ENCODE measurements around the gene SHH. TPM values are rescaled to one million over a fixed set of nuclear protein-coding genes. Genes with fewer than 3 reads are reported as not detected.

Gene SHH
- polyA plus RNA-seq, 3 donors = not detected

GRCh38 chr7:155809947-155810769 is 2.1 kb downstream of the SHH start:
- no peak for DNase-seq
- H3K4me3 Mint-ChIP-seq = peak overlapping the region in 1 of 2 donors; percentile 84
- Histone ChIP-seq H3K36me3 (replicated peaks in 1 of 2; ENCODE audit: control insufficient read depth in 1 of 2, insufficient read depth in 2 of 2, low read length in 2 of 2) (no peaks in the 10 kb centered on the region), H3K4me2 (replicated peaks; ENCODE audit: extremely low read depth, low read length, poor library complexity, severe bottlenecking) (no peak overlapping the region), H2AFZ (ENCODE audit: insufficient read depth, low read depth, low read length, poor library complexity, severe bottlenecking) (no peak overlapping the region), H3K9ac (ENCODE audit: insufficient read depth, low read length, poor library complexity, severe bottlenecking) (no peak overlapping the region), H3K27ac (ENCODE audit: low read depth in 1 of 2, low read length in 2 of 2) (no peak overlapping the region), H3K79me2 (ENCODE audit: insufficient read depth, low read length) (no peaks in the 10 kb centered on the region), H3K9me3 (replicated peaks in 1 of 2; ENCODE audit: control insufficient read depth in 1 of 2, insufficient read depth in 1 of 2, low read length in 2 of 2) (peaks cover 0 to 29% of the 10 kb centered on the region in 2 donors), H3K4me1 (ENCODE audit: control insufficient read depth in 1 of 2, insufficient read depth in 2 of 2, low read length in 2 of 2) (peaks cover 19 to 26% of the 10 kb centered on the region in 2 donors), H4K20me1 (ENCODE audit: insufficient read depth, low read length) (no peaks in the 10 kb centered on the region), H3K27me3 (ENCODE audit: control insufficient read depth in 2 of 2, insufficient read depth in 2 of 2, low read length in 2 of 2) (peaks cover 78 to 95% of the 10 kb centered on the region in 2 donors), H3K4me3 (replicated peaks in 1 of 3; ENCODE audit: low read depth in 2 of 3, low read length in 3 of 3) (no peak overlapping the region)
- H3K4me1 Mint-ChIP-seq = peaks cover 27% of the 10 kb centered on the region
- H3K27me3 Mint-ChIP-seq (ENCODE audit: low read depth in 3 of 3) = peaks cover 90 to 98% (median 93%) of the 10 kb centered on the region in 3 donors
- H3K27ac Mint-ChIP-seq = no peak overlapping the region
- H3K9me3 Mint-ChIP-seq = peaks cover 0 to 33% (median 7%) of the 10 kb centered on the region in 7 donors
- intact Hi-C loops (cut with micrococcal nuclease) = no loop called here
- peaks cover 2 to 6% of the 10 kb centered on the region in 2 donors for H3K36me3 Mint-ChIP-seq
- no peak for TF ChIP-seq CTCF (IDR thresholded peaks at IDR 0.05)
- WGBS (ENCODE audit: insufficient coverage) = 3% methylated on average over 58 of the region's 69 CpGs

GRCh38 chr7:155809332-155809946 is 2.8 kb downstream of the SHH start:
- H3K79me2 ChIP-seq (ENCODE audit: insufficient read depth, low read length) = no peaks in the 10 kb centered on the region

More at GRCh38 chr7:155809332-155809946, 2.8 kb downstream of the SHH start:
- Histone ChIP-seq H4K20me1 (ENCODE audit: insufficient read depth, low read length) (no peaks in the 10 kb centered on the region), H3K36me3 (replicated peaks in 1 of 2; ENCODE audit: control insufficient read depth in 1 of 2, insufficient read depth in 2 of 2, low read length in 2 of 2) (no peaks in the 10 kb centered on the region), H3K9me3 (replicated peaks in 1 of 2; ENCODE audit: control insufficient read depth in 1 of 2, insufficient read depth in 1 of 2, low read length in 2 of 2) (peaks cover 0 to 29% of the 10 kb centered on the region in 2 donors), H3K4me1 (ENCODE audit: control insufficient read depth in 1 of 2, insufficient read depth in 2 of 2, low read length in 2 of 2) (peaks cover 21 to 33% of the 10 kb centered on the region in 2 donors), H3K27ac (ENCODE audit: low read depth in 1 of 2, low read length in 2 of 2) (no peak overlapping the region), H3K27me3 (ENCODE audit: control insufficient read depth in 2 of 2, insufficient read depth in 2 of 2, low read length in 2 of 2) (peaks cover 83 to 96% of the 10 kb centered on the region in 2 donors), H3K9ac (ENCODE audit: insufficient read depth, low read length, poor library complexity, severe bottlenecking) (no peak overlapping the region), H2AFZ (ENCODE audit: insufficient read depth, low read depth, low read length, poor library complexity, severe bottlenecking) (no peak overlapping the region), H3K4me3 (replicated peaks in 1 of 3; ENCODE audit: low read depth in 2 of 3, low read length in 3 of 3) (no peak overlapping the region), H3K4me2 (replicated peaks; ENCODE audit: extremely low read depth, low read length, poor library complexity, severe bottlenecking) (no peak overlapping the region)
- Mint-ChIP-seq H3K4me3 (peak overlapping the region in 1 of 2 donors; percentile 88), H3K4me1 (peaks cover 28% of the 10 kb centered on the region), H3K27me3 (ENCODE audit: low read depth in 3 of 3) (peaks cover 88 to 98% (median 89%) of the 10 kb centered on the region in 3 donors), H3K9me3 (peaks cover 0 to 35% (median 8%) of the 10 kb centered on the region in 7 donors), H3K36me3 (peaks cover 2 to 6% of the 10 kb centered on the region in 2 donors), H3K27ac (no peak overlapping the region)
- intact Hi-C loops (cut with micrococcal nuclease) = no loop called here
- no peak for DNase-seq
- 3% methylated on average over 29 of the region's 43 CpGs for WGBS (ENCODE audit: insufficient coverage)
- TF ChIP-seq CTCF (IDR thresholded peaks at IDR 0.05) = no peak
